GM06990 (cell line): ENCODE measurements around the gene ADGRA1.

Source experiments
- DNase-seq: peaks from one replicate; pipeline ENCODE4 v3.0.0-alpha.2; 2011; ENCODE audit not compliant: insufficient read length; ENCODE audit errors: extremely low read depth
- H3K27me3 ChIP-seq: replicated peaks from 2 replicates; pipeline ENCODE4 v1.6.0; 2011; ENCODE audit warnings: low read length; ENCODE audit not compliant: control insufficient read depth, insufficient read depth
- H3K36me3 ChIP-seq: 2 replicates; pipeline ENCODE4 v1.5.1; 2011; ENCODE audit warnings: low read length; ENCODE audit not compliant: control insufficient read depth, insufficient read depth
- H3K4me3 ChIP-seq: replicated peaks from 2 replicates; pipeline ENCODE4 v1.5.1; 2011; ENCODE audit warnings: low read depth, mild to moderate bottlenecking, control low read depth, low read length
- CTCF ChIP-seq: IDR thresholded peaks from 2 replicates; pipeline ENCODE4 v1.5.1; 2011; ENCODE audit warnings: low read length, control low read depth, mild to moderate bottlenecking, inconsistent platforms; ENCODE audit not compliant: insufficient read depth, poor library complexity, severe bottlenecking

ADGRA1 gene

GRCh38 chr10:133068111-133069032 is 19.4 kb upstream of the ADGRA1 start:
- no peak overlapping the region for H3K4me3 ChIP-seq
- H3K27me3 ChIP-seq: no peaks in the 10 kb centered on the region
- TF ChIP-seq CTCF: no peak
- DNase-seq: no peak
- H3K36me3 ChIP-seq: no peaks in the 10 kb centered on the region

DNA sequence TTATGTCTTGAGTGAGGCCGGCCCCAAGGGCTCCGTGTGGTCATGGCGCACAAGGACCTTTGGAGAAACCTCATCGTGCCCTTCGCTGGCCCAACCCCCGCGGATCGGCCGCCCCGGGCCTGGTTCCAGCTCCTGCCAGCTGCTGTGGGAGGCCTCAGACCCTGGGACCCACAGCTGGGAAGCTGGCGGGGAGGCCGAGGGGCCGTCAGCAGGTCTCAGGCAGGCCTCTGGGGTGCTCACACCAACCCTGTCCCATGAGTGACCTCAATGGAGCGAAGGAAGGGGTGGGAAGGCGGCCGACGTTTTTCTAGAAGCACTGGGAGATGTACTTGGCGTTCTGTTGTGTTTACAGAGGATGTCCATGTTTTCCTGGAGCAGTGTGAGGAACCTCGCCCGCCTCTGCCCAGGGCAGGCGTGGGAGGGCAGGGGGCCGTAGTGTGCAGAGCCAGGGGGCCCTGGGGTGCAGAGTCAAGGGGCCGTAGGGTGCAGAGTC is 18.6 kb upstream of the ADGRA1 start:
- H3K36me3 ChIP-seq: no peaks in the 10 kb centered on the region
- no peak overlapping the region for H3K4me3 ChIP-seq
- no peaks in the 10 kb centered on the region for H3K27me3 ChIP-seq
- no peak for TF ChIP-seq CTCF
- DNase-seq: no peak

DNA sequence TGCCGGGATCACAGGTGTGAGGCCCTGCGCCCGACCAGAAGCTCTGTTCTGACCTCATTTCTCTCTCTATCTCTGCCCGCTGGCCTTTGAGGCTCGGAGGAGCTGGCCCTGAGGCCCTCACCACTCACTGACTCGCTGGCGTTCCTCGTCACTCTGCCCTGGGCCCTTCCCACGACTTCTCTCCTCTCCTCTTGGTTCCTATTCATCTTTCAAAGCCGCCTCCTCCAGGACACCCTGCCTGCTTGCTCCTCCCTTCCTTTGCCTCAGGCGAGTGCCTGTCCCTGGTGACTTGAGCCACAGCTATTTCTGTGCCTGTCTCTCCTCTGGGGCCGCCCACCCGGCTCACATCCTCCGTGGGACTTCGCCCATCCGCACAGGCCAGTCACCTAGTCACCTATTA is 17.3 kb upstream of the ADGRA1 start:
- TF ChIP-seq CTCF: no peak
- Histone ChIP-seq H3K36me3 (no peaks in the 10 kb centered on the region), H3K4me3 (no peak overlapping the region), H3K27me3 (no peaks in the 10 kb centered on the region)
- no peak for DNase-seq

- DNase-seq: no peak
- H3K36me3 ChIP-seq: no peaks in the 10 kb centered on the region
- no peaks in the 10 kb centered on the region for H3K27me3 ChIP-seq
- no peak for TF ChIP-seq CTCF
- H3K4me3 ChIP-seq: no peak overlapping the region
These were observed 16.9 kb upstream of the ADGRA1 start for GRCh38 chr10:133070810-133071209.

DNA sequence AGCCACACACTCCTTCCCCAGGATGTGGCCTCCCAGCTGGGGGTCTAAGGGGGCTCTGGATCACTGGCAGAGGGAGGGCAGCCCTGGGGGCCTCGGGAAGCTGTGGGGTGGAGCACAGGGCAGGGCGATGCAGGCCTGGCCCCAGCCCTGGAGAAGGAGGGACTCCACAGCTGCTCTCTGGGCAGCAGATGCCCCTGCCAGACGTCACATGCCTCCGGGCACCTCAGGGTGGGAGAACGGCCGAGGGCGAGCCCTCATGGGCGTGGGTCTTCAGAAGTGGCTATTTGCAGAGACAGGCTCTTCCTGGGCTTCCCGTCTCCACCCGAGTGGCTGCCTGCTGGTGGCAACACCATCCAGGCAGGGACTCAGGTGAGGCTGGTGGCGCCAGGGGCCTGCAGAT is 16.0 kb upstream of the ADGRA1 start:
- Histone ChIP-seq H3K4me3 (no peak overlapping the region), H3K36me3 (no peaks in the 10 kb centered on the region), H3K27me3 (no peaks in the 10 kb centered on the region)
- no peak for DNase-seq
- no peak for TF ChIP-seq CTCF
